HepG2 (cell line): Measurements from ENCODE around the gene EDEM1. TPM values are rescaled to one million over a fixed set of nuclear protein-coding genes. Genes with fewer than 3 reads are reported as not detected.
A peak's percentile ranks its signal among the peaks of the same experiment; 100 is the strongest.

Experiments used
- ARID4A ChIP-seq: sonication (generic); formaldehyde crosslinking; IDR thresholded peaks from 2 replicates; pipeline ENCODE4 v1.5.0; 2020; ENCODE audit warnings: mild to moderate bottlenecking, missing genetic modification reagents, borderline replicate concordance
- ELF1 ChIP-seq: sonication (generic); formaldehyde crosslinking; IDR thresholded peaks from 2 replicates; pipeline ENCODE4 v1.4.0; 2020; ENCODE audit warnings: missing genetic modification reagents
- HBP1 ChIP-seq: IDR thresholded peaks from 2 replicates; pipeline ENCODE4 v1.6.1; 2016; ENCODE audit warnings: low read depth, control low read depth
- HOMEZ ChIP-seq: IDR thresholded peaks from 2 replicates; pipeline ENCODE4 v1.6.1; 2016; ENCODE audit warnings: low read depth
- KDM1A ChIP-seq: IDR thresholded peaks from 2 replicates; pipeline ENCODE4 v1.6.1; 2016; ENCODE audit warnings: missing compliant biosample characterization
- NR3C1 ChIP-seq: sonication (generic); formaldehyde crosslinking; IDR thresholded peaks from 2 replicates; pipeline ENCODE4 v1.4.0; 2020; ENCODE audit warnings: missing genetic modification reagents
- SNAPC5 ChIP-seq: sonication (generic); formaldehyde crosslinking; IDR thresholded peaks from 2 replicates; pipeline ENCODE4 v1.8.1; 2023; ENCODE audit warnings: mild to moderate bottlenecking, missing genetic modification reagents, borderline replicate concordance
- SOX13 ChIP-seq, 3 experiments: fragments of 450-650 bp in 1 of 3; sonication (generic) in 1 of 3; formaldehyde crosslinking in 1 of 3; IDR thresholded peaks in 2 of 3; conservative IDR thresholded peaks in 1 of 3; 2 replicates each; pipeline versions ENCODE4 v1.5.0 to v1.6.1; 2016 to 2020; ENCODE audit warnings: antibody characterized with exemption in 1 of 3, mild to moderate bottlenecking in 1 of 3, missing compliant biosample characterization in 1 of 3, missing genetic modification reagents in 1 of 3, moderate library complexity in 1 of 3
- TFAP4 ChIP-seq: sonication (generic); IDR thresholded peaks from 2 replicates; pipeline ENCODE4 v1.6.1; 2016; ENCODE audit warnings: low read depth, borderline replicate concordance
- TRIM24 ChIP-seq: sonication (generic); formaldehyde crosslinking; IDR thresholded peaks from 2 replicates; pipeline ENCODE4 v1.8.0; 2022; ENCODE audit warnings: mild to moderate bottlenecking, missing genetic modification reagents
- ZBED4 ChIP-seq: sonication (generic); formaldehyde crosslinking; IDR thresholded peaks from 2 replicates; pipeline ENCODE4 v1.4.0; 2020; ENCODE audit warnings: missing genetic modification reagents, borderline replicate concordance
- ZNF296 ChIP-seq: sonication (generic); formaldehyde crosslinking; conservative IDR thresholded peaks from 2 replicates; pipeline ENCODE4 v1.5.0; 2020; ENCODE audit warnings: mild to moderate bottlenecking, missing genetic modification reagents
- ZNF746 ChIP-seq: sonication (generic); formaldehyde crosslinking; IDR thresholded peaks from 2 replicates; pipeline ENCODE4 v1.8.0; 2022; ENCODE audit warnings: mild to moderate bottlenecking, missing genetic modification reagents
- polyA plus RNA-seq, 8 experiments: library from polyadenylated mRNA; depleted of rRNA in 3 of 8; stranded (reverse) in 7 of 8; unstranded in 1 of 8; fragments of >200 nt; fragmentation: Illumina TruSeq in 4 of 8; extraction: Trizol in 4 of 8; gene quantifications; 2 replicates each; pipeline versions ENCODE4 v1.2.1 to v1.2.3, GENCODE V29; 2011 to 2016; ENCODE audit warnings: low read depth in 4 of 8, missing spikeins in 1 of 8, mixed read lengths in 1 of 8; ENCODE audit not compliant: insufficient read depth in 1 of 8
- total RNA-seq, 5 experiments: library from RNA; depleted of rRNA; stranded (reverse); fragments of >200 nt; fragmentation: Illumina TruSeq; extraction: Trizol; gene quantifications; 2 replicates each; pipeline ENCODE4 v1.2.3, GENCODE V29; 2016; ENCODE audit warnings: low read depth in 1 of 5

EDEM1 gene
- total and polyA plus RNA-seq, 2 of the 13 experiments (the other 11 are each of a cell fraction or from before 2014, with no cell fraction given) = 13.8 to 25.8 TPM

GRCh38 chr3:5188419-5189221 is 1.1 kb downstream of the EDEM1 start (continued):
- TF ChIP-seq ARID4A = peak; percentile 68; the same call in 1 of the 2 replicates
- TF ChIP-seq KDM1A (CRISPR knock-in tag) = peak; percentile 46; the same call in 1 of the 2 replicates
- peak; percentile 46; the same call in 1 of the 2 replicates for TF ChIP-seq ZBED4
- TF ChIP-seq SNAPC5 = no peak
- no peak for TF ChIP-seq SOX13 (IDR thresholded peaks at IDR 0.05)
- TF ChIP-seq SOX13 (CRISPR knock-in tag; conservative IDR thresholded peaks at IDR 0.05 in 1 of 2, IDR thresholded peaks at IDR 0.05 in 1 of 2) = peak in 1 of 2 experiments; percentile 58; a peak in 2 of 4 replicates
- TF ChIP-seq TFAP4 = peak; percentile 23; the same call in 1 of the 2 replicates
- TF ChIP-seq ZNF296 (CRISPR knock-in tag) = 0 out of 2 replicates have a peak, but pooled peaks have one; percentile 59
- TF ChIP-seq HBP1 (CRISPR knock-in tag) = no peak
- TF ChIP-seq NR3C1 (CRISPR knock-in tag) = no peak
- no peak for TF ChIP-seq TRIM24 (CRISPR knock-in tag)
- 0 out of 2 replicates have a peak, but pooled peaks have one; percentile 15 for TF ChIP-seq ELF1 (CRISPR knock-in tag)
- no peak for TF ChIP-seq ZNF746 (CRISPR knock-in tag)
- TF ChIP-seq HOMEZ = peak; percentile 59; the same call in 1 of the 2 replicates
